ENCODE data around the gene FSD2.
"Not testable (repeated sequence)": the region's sequence is repeated elsewhere in the genome, so short reads cannot be mapped to it uniquely, and the experiment has no call there.

FSD2 gene

DNA sequence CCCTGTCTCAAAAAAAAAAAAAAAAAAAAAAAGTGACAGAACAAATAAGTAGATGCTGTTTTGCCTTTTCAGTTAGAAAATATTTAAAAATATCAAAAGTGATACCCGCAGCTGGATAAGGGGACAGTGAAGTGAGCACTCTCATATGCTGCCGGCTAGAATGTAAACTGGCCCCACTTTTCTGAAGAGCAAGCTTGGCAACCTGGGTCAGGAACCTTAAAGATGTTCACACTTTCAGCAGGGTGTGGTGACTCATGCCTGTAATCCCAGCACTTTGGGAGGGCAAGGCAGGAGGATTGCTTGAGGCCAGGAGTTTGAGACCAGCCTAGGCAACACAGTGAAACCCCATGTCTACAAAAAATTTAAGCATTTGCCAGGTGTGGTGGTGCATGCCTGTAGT is 17.4 kb downstream of the FSD2 start:
- no peak for DNase-seq

DNA sequence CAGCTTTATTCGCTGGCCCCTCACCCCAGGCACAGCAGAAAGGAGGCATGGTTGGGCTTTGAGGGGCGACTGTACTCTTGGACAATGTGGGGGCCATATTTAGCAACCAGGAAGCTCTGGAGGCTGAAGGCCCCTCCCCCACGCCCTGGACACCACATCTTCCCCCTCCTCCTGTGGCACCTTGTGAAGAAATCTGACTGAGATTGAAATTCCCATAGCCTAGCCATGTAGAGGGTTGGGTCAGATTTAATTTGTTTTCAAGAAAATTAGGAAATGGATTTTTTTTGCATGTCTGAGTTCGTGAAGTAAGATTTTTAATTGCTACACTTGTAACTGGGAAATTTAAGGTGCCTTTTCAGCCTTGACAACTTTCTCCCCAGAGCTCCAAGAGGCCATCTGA is 24.5 kb downstream of the FSD2 start:
- DNase-seq = no peak

DNA sequence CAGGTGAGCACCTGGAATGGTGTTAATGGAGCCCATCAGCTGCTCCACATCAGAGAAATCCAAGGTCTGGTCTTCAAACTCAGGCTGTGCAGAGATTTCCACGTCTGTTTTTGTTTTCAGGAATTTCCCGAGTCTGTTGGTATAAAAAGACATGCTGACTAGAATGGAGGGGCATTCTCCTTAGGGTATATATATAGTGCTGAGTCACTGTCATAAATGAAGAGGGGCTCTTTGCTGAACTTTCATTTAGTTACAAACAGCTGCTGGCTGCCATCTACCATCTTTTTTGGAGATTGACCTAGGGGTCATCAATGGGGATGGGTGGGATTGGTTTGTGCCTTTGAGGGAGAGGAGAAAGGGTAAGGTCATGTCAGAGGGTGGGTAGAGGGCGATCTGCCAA is 27.1 kb downstream of the FSD2 start:
- no peak for DNase-seq

DNA sequence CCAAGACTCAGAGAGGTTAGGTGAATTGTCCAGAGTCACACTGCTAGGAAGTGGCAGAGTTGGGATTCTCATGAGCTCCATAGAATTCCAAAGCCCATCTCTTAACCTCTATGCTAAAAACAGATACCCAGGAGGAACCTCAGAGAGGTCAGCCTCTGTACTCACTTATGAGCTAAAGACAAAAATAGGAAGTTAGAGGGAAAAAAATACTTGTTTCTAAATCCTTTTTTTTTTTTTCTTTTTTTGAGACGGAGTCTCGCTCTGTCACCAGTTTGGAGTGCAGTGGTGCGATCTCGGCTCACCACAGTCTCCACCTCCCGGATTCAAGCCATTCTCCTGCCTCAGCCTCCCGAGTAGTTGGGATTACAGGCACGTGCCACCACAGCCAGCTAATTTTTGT is 31.4 kb downstream of the FSD2 start:
- no peak for DNase-seq

DNA sequence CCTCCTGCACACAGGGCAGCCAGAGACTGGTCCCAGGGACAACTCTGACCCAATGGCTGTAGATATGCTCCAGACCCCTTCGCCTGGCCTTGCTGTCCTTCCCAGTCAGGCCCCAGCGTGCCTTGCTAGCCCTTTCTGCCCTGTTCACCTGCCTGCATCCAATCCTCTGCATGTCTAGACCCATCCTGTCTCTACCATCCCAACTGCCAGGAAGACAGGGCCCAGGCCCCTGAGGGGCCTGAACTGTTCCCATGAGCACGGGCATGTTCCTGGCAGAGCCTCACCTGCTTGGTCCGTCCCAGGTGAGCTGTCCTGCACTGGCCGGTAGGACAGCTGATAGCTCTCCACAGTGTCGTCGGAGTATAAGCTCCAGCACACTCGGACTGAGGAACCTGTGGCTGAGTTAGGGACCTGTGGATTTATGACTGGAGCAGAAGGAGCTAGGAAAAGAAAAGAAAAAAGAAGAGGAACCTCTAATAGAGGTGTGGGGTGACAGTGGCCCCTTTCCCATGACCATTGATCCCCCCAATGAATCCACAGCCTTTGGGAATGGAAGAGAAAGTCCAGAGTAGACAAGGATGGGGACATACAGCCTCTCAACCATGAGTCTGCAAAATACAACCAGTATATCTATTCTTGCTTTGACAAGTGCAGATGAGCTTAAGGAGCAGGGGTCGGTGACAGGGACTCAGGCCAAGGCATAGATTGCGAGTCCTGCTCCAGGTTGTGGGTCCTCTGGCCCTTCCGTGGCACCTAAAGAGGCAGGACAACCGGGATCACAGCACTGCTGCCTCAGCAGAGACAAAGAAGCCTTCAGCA is 33.9 kb downstream of the FSD2 start:
- DNase-seq = no peak

DNA sequence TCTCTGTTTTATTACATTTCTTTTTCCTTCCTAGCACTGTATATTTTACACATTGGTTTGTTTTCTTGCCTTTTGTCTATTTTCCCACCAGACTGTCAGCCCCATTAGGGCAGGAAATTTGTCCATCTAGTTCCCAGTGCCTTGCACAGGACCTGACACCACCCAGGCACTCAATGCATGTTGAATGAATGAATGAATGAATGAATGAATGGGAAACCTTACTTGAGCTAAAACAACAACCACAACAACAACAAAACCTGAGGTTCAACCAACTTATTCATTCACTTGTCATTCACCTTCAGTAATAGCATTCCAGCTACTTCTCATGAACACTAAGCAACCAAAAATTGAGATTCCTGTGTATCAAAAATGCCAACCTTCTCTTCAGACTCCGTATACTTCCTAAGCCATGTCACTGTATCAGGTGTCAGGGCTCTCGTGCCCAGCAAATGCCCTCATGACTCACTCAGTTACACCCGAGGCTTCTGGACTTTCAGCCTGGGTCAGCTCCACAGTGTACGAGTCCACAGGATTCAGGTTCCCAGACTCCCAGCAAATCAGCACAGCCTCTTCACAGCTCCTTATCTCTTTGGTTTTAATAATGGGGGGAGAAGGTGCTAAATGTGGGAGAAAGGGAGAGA is 37.3 kb downstream of the FSD2 start:
- DNase-seq = no peak

DNA sequence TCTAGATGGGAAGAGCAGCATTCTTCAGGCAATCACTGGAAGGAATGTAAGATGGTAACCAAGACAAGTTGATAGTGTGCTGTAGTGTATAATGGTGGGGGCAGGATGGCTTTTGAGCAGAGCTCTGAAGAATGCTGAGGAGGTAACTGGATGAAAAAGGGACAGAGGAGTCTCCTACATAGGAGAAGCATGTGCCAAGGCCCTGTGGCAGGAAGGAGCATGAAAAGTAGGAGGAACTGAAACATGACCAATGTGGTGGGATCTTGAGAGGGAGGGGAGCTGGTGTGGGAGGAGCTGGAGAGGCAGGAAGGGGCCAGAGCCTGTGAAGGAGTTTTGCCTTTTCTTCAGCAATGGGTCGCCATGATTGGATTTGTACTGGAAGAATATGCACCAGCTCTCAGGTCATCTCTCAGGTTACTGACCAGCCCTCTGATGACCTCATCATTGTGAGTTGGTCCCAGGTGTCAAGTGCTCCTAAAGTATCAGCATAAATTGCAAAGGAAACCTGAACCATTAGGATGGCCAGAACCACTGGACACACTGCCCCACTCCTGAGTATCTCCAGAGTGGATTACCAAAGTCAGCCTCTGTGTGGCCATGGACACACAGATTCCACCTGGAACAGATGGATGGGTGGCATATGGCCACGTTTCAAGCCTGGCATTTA is 38.6 kb downstream of the FSD2 start:
- DNase-seq = peak in 1 of 2 experiments; percentile 26

DNA sequence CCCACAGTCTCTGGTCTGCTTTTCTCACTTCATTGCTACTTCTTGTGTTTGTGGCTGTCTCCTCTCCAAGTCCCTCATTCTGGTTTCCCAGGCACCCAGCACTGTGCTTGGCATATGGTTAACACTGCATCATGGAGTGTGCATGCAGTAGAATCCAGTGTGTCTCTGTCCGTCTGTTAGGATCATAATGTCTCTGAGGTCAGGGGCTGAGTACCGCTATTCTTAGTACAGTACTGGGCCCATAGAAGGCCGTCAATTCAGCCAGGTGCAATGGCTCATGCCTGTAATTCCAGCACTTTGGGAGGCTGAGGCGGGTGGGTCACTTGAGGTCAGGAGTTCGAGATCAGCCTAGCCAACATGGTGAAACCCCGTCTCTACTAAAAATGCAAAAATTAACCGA is 39.7 kb downstream of the FSD2 start:
- not testable (repeated sequence) for DNase-seq

DNA sequence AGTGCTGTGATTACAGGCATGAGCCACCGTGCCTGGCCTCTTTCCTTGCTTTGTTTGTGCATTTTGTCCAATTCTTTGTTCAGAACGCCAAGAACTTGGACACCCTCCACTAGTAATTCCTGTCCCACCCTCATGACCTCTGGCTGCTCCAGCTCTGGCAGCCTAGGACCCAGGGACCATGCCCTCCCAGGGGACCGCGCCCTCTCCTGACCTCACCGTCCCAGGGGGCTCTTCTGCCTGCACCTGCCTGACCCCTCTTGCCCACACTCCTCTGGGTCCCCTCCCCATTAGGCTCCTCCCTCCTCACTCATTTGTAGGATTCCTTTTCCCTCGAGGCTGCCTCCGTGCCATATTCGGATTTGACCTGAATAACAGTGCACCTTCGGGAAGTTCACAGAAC is 41.1 kb downstream of the FSD2 start:
- DNase-seq = no peak

DNA sequence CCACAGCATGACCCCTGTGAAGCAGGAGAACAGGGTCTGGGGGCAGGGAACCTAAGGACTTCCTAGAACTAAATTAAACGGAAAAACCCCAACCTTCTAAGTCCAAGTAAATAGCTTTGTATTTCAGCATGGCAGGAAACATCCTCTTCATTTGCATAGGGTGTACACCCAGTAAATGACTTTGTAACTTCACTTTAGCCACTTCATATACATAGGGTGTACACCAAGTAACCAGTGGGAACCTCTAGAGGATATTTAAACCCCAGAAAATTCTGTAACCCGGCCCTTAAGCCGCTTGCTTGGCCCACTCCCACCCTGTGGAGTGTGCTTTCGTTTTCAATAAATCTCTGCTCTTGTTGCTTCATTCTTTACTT is 41.8 kb downstream of the FSD2 start:
- DNase-seq = no peak

DNA sequence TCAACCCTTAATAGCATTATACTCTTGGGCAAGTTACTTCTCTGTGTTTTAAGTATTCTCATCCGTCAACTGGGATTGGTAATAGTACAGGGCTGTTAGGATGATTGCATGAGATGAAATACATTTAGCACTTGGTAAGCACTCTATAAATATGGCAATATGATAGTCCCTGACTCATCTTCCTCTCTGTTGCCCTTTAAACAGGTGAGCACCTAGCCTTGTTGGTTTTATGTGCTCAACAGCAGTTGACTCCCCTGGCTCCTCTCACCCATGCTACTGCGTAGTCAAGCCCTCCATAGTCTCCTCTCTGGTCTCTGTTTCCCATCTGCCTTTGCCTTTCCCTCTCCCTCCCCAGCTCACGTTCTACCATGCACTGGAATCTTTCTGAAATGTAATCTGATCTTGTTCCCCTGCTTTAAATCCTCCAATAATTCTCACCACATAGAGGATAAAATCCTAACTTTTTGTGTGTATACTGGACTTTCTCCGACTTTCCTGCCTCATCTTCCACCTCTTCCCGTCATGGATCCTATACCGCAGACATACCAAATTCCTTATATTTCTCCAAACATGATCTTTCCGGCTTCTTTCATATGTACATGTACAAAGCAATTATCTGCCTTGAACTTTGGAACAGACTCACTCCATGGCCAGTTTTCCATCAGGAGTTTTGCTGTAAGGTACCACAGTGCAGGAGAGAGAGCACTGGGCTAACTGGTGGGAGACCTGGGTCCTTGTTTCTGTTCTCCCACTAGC is 42.3 kb downstream of the FSD2 start:
- no peak for DNase-seq

DNA sequence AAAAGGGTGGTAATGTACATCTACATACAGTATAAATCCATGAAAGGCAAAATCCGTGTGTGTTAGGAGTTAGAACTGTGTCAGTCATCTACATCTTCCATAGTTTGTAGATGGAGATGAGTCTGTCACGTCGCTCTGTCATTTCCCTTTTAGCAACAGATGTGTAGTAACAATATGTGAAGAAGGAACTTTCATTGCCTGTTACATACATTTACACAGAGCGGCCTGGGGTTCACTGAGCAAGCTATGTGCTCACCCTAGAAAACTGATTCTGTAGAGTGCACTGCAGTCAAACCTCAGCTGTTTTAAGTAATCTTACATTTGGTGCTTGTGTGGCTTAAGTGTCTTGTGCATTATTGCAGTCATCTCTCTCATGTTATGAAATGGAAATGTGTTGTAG is 54.6 kb downstream of the FSD2 start:
- DNase-seq = no peak

DNA sequence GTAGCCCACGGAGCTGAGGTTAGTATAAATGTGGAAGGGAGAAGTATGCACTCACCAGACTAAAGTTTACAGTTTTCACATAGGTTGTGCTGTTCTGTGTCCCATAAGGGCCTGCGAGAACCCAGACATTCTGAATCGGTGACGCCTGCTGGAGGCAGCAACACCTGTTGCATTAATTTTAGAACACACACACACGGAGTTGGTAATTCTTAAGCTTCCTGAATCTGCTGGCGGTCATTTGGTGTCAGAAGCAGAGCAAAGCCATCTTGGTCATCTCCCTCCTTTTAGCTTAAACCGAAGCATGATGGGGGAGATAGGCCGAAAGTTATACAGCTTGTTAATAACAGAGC is 55.1 kb downstream of the FSD2 start:
- peak in 1 of 2 experiments; percentile 54 for DNase-seq

DNA sequence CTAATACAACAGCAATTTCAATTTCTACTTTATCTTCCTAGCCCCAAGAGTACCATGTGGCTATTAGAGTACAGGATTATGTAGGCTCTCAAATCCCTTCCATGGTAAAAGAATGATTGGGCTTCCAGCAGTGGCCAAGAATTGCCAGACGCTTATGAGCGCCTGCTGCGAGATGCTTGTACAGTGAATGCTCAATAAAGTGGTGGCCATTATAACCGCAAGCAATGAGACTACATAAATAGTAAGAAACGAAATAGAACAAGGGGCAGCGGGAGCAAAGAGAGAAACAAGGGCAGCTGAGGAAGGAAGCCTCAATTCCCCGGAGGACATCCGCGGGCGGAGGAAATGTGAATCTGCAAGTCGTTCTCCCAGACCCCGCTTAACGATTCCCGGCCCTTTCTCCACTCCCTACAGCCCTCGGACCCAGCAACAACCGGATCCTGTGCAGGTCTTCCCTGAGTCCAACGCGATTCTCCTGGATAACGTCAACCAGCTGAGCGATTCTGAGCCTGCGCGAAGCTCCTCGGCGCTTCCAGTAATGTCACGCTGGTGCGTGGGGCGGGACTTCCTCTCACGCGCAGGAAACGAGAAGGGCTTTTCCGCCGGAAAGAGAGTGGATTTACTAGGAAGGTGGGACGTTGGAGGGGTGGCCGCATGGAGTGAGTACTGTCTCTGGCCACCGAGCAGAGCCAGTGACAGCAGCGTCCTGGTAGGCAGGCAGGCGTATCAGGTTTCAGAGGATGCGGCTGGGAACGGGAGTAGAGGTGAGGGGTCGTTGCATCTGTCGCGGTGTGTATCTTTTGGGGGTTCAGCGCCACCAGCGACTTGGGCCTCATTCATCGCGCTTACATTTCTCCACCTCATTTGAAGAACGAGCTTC is 55.7 kb downstream of the FSD2 start:
- peak; percentile 96 to 98 for DNase-seq

DNA sequence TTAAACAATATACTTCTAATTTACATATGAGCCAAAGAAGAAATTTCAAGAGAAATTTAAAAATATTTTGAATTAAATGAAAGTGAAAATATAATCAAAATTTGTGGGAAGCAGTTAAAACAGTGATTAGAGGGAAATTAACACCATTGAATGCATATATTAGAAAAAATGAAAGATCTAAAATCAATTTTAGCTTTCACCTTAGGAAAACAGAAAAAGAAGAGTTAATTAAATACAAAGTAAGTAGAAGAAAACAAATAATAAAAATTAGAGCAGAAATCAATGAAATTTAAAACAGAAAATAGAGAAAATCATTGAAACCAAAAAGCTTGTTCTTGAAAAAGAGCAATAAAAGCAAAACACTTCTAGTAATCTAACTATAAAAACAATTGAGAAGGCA is 57.6 kb downstream of the FSD2 start:
- DNase-seq = no peak

DNA sequence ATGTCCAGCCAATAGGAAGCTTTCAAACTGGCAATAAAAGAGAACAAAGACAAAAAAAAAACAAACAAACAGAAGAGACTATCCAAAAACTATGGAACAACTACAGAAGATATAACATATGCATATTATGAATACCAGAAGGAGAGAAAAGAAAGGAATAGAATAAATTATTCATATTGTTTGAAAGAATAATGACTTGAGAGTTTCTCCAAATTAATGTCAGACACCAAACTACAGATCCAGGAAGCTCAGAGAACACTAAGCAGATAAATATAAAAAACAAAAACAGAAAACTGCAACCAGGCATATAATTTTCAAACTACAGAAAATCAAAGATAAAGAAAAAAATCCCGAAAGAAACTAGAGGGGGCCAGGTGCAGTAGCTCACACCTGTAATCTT is 62.1 kb downstream of the FSD2 start:
- no peak for DNase-seq

DNA sequence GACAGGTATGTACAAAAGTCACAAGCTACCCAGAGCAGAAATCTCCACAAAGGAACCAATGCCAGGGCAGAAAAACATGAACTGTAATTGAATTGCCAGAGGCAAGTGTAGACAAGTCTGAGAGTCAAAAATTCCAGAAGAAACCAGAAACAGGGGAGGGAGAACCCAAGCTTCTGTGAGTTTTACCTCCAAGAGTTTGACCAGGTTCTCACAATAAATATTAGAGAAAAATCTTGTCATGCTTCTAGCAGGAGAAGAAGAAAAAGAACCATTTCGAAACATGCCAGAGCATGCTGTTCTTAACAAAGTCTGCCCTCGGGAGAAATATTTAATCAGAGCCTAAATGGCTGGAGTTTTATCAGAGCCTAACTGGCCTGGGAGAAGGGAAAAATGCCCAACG is 63.7 kb downstream of the FSD2 start:
- no peak for DNase-seq

DNA sequence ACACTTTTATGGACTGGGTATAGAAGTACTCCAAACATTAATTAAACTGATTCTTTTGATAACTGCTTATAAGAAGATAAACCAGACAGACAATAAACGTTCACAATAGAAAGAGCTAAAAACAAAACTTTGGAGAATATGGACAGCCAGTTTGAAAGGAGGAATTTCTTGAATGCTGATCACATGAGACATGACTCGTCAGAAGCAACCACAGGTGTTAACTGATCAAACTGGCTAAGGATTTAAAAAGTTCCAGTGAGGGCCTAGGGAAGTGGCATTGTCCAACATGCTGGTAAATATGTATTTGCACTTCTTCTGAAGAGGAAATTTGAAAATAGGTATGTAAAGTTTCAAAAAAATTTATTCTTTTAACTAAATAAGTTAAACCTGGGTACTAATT is 66.8 kb downstream of the FSD2 start:
- no peak for DNase-seq

DNA sequence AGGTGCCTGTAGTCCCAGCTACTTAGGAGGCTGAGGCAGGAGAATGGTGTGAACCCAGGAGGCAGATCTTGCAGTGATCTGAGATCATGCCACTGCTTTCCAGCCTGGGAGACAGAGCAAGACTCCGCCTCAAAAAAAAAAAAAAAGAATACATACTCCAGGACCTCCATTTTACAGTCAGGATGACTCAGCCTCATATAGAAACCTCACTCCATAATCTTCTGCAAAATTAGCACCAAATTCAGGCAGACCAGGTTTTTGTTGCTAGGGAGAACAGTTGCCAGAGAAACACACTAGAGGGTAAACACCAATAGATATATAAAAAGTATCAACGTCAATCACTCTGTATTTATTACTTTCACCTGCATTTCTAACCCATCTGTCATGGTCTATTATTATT is 67.9 kb downstream of the FSD2 start:
- no peak for DNase-seq

DNA sequence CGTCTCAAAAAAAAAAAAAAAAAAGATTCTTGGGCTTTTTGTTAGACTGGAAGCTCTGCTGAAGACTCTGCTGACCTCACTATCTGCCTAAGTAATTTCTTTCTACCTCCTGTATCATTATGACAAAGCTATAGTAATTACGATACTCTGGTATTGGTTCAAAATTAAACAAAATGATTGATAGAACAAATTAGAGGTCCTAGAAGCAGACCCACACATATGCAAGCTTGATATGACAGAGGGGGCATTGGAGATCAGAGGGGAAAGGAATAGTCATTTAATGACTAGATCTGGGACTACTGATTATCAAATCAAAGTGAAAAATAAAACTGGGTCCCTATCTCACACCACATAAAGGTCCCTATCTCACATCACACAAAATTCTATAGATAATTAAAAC is 74.3 kb downstream of the FSD2 start:
- DNase-seq = no peak

DNA sequence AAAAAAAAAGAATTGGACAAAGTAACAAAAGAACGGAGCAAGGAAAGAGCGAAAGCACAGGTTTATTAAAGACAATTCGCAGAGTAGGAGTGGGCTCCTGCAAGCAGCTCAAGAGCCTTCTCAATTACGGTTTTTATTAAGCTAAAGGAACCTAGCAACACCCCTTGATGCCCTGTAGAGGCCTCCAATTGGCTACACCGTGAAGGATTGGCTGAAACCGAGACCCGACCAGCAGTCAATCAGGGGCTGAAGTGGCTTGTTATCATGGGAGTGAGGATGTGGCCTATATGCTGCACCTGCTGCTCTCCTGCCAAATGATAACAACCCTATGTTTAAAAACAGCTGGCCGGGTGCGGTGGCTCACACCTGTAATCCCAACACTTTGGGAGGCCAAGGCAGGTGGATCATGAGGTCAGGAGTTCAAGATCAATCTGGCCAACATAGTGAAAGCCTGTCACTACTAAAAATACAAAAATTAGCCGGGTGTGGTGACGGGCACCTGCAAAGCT is 75.8 kb downstream of the FSD2 start:
- DNase-seq = peak; percentile 61 to 94

DNA sequence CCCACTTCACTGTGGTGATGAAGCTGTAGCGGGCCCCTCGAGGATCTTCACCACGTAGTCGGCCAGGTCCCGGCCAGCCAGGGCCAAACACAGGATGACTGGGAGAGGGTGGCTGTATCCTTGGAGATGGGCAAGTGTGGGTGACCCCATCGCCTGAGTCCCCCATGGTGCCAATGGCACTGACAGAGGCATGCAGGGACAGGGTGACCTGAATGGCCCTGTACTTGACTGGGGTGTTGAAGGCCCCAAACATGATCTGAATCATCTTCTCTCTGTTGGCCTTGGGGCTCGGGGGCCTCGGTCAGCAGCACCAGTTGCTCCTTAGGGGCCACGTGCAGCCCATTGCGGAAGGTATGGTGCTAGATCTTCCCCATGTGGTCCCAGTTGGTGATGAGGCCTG is 79.1 kb downstream of the FSD2 start:
- DNase-seq = no peak

Measured in NCI-H524 (cell line).